ENCODE data around the gene MS4A6A. TPM values are rescaled to one million over a fixed set of nuclear protein-coding genes. Genes with fewer than 3 reads are reported as not detected.

The MS4A6A gene, protein sequence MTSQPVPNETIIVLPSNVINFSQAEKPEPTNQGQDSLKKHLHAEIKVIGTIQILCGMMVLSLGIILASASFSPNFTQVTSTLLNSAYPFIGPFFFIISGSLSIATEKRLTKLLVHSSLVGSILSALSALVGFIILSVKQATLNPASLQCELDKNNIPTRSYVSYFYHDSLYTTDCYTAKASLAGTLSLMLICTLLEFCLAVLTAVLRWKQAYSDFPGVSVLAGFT
- total RNA-seq: not detected in 2 replicates

DNA sequence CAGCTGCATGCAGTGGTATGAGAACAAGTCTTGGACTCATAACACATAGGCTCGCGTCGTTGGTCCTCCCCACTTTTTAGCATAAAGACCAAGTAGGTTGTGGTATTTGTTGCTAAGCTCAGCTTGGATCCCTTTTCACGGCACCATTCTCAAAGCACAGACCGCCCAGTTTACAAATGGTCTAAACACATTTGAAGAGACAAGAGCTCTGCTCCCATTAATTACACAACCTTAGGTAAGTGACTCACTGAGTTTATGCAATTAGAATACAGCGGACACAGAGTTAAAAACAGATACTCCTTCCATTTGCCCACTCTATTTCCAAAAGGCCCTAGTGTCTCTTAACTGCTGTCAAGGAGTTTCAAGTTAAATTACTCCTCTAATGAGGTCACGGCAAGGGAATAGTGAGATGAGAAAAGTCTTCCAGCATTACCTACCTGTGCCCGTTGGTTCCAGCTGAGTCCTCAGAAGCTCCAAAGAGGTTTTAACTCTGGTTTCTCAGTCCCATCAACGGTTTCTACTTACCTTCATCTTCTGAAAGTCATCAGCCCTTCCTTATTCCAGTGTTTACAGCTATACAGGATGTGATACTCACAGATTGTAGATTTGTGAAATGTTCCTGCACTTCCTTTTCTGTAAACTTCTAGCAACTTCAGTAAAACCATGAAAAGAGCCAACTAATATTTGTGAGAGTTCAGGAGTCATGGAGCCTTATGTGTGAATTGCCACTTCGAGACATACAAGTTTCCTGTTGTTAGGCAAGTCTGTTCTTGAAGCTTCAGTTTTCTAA lies at the start of gene MS4A6A:
Gene MS4A6A (minus strand): TSS at position 543 of the 790 bp plus-strand sequence. CDS start 1,356 bp downstream, outside the sequence.

Other genes with a start within 250 kb of the MS4A6A start
- not detected in 2 replicates for gene OOSP1, start 244.7 kb downstream of the MS4A6A start, total RNA-seq
- gene OOSP4A, start 219.1 kb downstream of the MS4A6A start, total RNA-seq: not detected in 2 replicates
- gene OOSP4B, start 165.9 kb downstream of the MS4A6A start, total RNA-seq: not detected in 2 replicates
- gene OOSP2, start 142.7 kb downstream of the MS4A6A start, total RNA-seq: not detected in 2 replicates
- gene MS4A3, start 126.4 kb downstream of the MS4A6A start, total RNA-seq: not detected in 2 replicates
- gene MS4A2, start 94.4 kb downstream of the MS4A6A start, total RNA-seq: not detected in 2 replicates
- gene MS4A4E, start 60.1 kb upstream of the MS4A6A start, total RNA-seq: not detected in 2 replicates
- not detected in 2 replicates for gene MS4A4A, start 97.6 kb upstream of the MS4A6A start, total RNA-seq
- not detected in 2 replicates for gene MS4A6E, start 144.2 kb upstream of the MS4A6A start, total RNA-seq
- gene MS4A7, start 195.4 kb upstream of the MS4A6A start, total RNA-seq: not detected in 2 replicates
- not detected in 2 replicates for gene MS4A14, start 213.4 kb upstream of the MS4A6A start, total RNA-seq
- gene MS4A5, start 246.5 kb upstream of the MS4A6A start, total RNA-seq: not detected in 2 replicates

All from tracheal epithelial cell (primary cell).